HCT116 (cell line): ENCODE measurements around the gene HOXB3.

Experiments used
- CEBPB ChIP-seq: IDR thresholded peaks from 2 replicates; pipeline ENCODE4 v1.6.1; 2012; ENCODE audit warnings: low read depth
- EGR1 ChIP-seq: IDR thresholded peaks from 2 replicates; pipeline ENCODE4 v1.6.1; 2012; ENCODE audit warnings: low read depth
- EZH2 ChIP-seq: fragments of 200-600 bp; sonication (generic); IDR thresholded peaks from 2 replicates; pipeline ENCODE4 v1.6.1; 2017; ENCODE audit warnings: antibody characterized with exemption, mixed run types
- EZH2phosphoT487 ChIP-seq: fragments of 200-600 bp; IDR thresholded peaks from 2 replicates; pipeline ENCODE4 v1.6.1; 2018; ENCODE audit warnings: antibody characterized with exemption, borderline replicate concordance
- JUND ChIP-seq: IDR thresholded peaks from 2 replicates; pipeline ENCODE4 v1.6.1; 2012
- POLR2A ChIP-seq: IDR thresholded peaks from 2 replicates; pipeline ENCODE4 v1.7.0; 2011; ENCODE audit warnings: borderline replicate concordance; ENCODE audit not compliant: insufficient read depth, insufficient read length; ENCODE audit errors: extremely low read depth
- POLR2AphosphoS5 ChIP-seq: IDR thresholded peaks from 2 replicates; pipeline ENCODE4 v1.6.1; 2011; ENCODE audit warnings: mild to moderate bottlenecking, low read depth, low read length, moderate library complexity
- RAD21 ChIP-seq: IDR thresholded peaks from 2 replicates; pipeline ENCODE4 v1.6.1; 2012; ENCODE audit warnings: low read depth, mild to moderate bottlenecking
- REST ChIP-seq: IDR thresholded peaks from 2 replicates; pipeline ENCODE4 v1.6.1; 2012; ENCODE audit warnings: low read depth
- SRF ChIP-seq: IDR thresholded peaks from 2 replicates; pipeline ENCODE4 v1.6.1; 2012; ENCODE audit warnings: low read depth
- YY1 ChIP-seq: IDR thresholded peaks from 2 replicates; pipeline ENCODE4 v1.6.1; 2011; ENCODE audit warnings: low read length, low read depth, moderate library complexity, mild to moderate bottlenecking; ENCODE audit not compliant: insufficient replicate concordance; ENCODE audit errors: extremely low read depth
- ZNF274 ChIP-seq: fragments of 200-500 bp; sonication (Bioruptor generic); IDR thresholded peaks from 2 replicates; pipeline ENCODE4 v1.6.1; 2014; ENCODE audit warnings: mild to moderate bottlenecking, low read depth, low read length, inconsistent platforms
- TF ChIP-seq, protein P1 (sequence below), 3 experiments: fragments of 200-600 bp in 1 of 3; sonication (generic) in 1 of 3; IDR thresholded peaks in 2 of 3; conservative IDR thresholded peaks in 1 of 3; 2 replicates each; pipeline ENCODE4 v1.5.1; 2012 to 2017; ENCODE audit warnings: low read depth in 2 of 3, low read length in 2 of 3, antibody characterized with exemption in 1 of 3, borderline replicate concordance in 1 of 3, control low read depth in 1 of 3, mild to moderate bottlenecking in 1 of 3, mixed read lengths in 1 of 3, mixed run types in 1 of 3, moderate library complexity in 1 of 3; ENCODE audit not compliant: insufficient read depth in 1 of 3
- TF ChIP-seq, protein P2 (sequence below): IDR thresholded peaks from 2 replicates; pipeline ENCODE4 v1.6.1; 2012

- TF ChIP-seq ZNF274 (no peak), RAD21 (no peak), CEBPB (no peak), EZH2 (no peak), POLR2A (no peak), EGR1 (no peak), YY1 (no peak), SRF (no peak), POLR2AphosphoS5 (no peak), EZH2phosphoT487 (no peak), REST (no peak), JUND (no peak)
- TF ChIP-seq, protein P1, sequence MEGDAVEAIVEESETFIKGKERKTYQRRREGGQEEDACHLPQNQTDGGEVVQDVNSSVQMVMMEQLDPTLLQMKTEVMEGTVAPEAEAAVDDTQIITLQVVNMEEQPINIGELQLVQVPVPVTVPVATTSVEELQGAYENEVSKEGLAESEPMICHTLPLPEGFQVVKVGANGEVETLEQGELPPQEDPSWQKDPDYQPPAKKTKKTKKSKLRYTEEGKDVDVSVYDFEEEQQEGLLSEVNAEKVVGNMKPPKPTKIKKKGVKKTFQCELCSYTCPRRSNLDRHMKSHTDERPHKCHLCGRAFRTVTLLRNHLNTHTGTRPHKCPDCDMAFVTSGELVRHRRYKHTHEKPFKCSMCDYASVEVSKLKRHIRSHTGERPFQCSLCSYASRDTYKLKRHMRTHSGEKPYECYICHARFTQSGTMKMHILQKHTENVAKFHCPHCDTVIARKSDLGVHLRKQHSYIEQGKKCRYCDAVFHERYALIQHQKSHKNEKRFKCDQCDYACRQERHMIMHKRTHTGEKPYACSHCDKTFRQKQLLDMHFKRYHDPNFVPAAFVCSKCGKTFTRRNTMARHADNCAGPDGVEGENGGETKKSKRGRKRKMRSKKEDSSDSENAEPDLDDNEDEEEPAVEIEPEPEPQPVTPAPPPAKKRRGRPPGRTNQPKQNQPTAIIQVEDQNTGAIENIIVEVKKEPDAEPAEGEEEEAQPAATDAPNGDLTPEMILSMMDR (IDR thresholded peaks at IDR 0.05 in 2 of 3, conservative IDR thresholded peaks at IDR 0.05 in 1 of 3; ENCODE audit: borderline replicate concordance in 1 of 3, insufficient read depth in 1 of 3, low read depth in 2 of 3, low read length in 2 of 3) = peak in 2 of 3 experiments; percentile 51 to 54; a peak in 4 of 6 replicates
- TF ChIP-seq, protein P2, sequence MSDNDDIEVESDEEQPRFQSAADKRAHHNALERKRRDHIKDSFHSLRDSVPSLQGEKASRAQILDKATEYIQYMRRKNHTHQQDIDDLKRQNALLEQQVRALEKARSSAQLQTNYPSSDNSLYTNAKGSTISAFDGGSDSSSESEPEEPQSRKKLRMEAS = no peak
These were observed 27.9 kb downstream of the HOXB3 start for GRCh38 chr17:48561884-48562810.
